ENCODE data around the gene C4orf50.

Gene C4orf50

DNA sequence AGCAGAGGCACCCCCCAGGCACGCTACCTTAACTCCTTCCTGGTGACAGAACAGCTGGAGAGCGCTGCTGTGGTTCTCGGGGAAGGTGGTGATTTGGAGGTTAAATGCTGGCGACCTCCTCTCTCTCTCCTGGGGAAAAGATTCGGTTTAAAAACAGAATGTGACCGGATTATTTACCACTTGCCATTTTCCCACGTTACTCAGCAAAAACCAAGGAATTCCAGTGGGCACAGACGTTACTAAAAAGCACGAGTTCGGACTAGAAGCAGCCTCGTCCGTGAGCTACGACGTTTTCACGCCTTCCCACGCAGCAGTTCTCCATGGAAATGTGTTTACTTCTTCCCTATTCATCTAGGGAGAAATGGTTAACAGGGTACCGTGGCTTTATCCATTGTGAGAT is 32.3 kb upstream of the C4orf50 start:
- Mint-ChIP-seq H3K9me3 (no peaks in the 10 kb centered on the region), H3K27me3 (ENCODE audit: low read depth) (no peaks in the 10 kb centered on the region), H3K4me3 (no peak overlapping the region), H3K27ac (no peak overlapping the region), H3K36me3 (ENCODE audit: low read depth) (no peaks in the 10 kb centered on the region), H3K4me1 (ENCODE audit: low read depth) (no peaks in the 10 kb centered on the region)
- no peak for DNase-seq (ENCODE audit: low spot score)

DNA sequence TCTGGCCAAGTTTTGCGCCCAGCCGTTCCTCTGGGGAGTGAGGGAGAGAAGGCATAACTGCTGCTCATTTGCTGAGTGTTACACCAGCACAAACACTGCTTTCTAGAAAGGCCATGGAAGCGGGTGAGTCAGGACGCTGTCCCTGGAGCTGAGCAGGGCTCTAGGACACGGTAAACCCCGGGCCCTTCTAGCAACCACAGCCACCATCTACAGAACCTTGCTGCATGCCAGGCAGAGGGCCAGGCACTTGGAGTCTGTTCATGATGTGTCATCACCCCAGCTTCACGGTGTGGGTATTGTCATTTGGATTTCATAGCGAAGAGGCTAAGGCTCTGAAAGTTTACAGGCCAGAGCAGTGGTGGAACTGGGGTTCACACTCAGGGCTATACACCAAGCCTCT is 31.8 kb upstream of the C4orf50 start:
- H3K9me3 Mint-ChIP-seq = no peaks in the 10 kb centered on the region
- peaks cover 2% of the 10 kb centered on the region for H3K4me1 Mint-ChIP-seq (ENCODE audit: low read depth)
- H3K36me3 Mint-ChIP-seq (ENCODE audit: low read depth) = no peaks in the 10 kb centered on the region
- H3K27ac Mint-ChIP-seq = no peak overlapping the region
- H3K27me3 Mint-ChIP-seq (ENCODE audit: low read depth) = no peaks in the 10 kb centered on the region
- no peak for DNase-seq (ENCODE audit: low spot score)
- H3K4me3 Mint-ChIP-seq = no peak overlapping the region

DNA sequence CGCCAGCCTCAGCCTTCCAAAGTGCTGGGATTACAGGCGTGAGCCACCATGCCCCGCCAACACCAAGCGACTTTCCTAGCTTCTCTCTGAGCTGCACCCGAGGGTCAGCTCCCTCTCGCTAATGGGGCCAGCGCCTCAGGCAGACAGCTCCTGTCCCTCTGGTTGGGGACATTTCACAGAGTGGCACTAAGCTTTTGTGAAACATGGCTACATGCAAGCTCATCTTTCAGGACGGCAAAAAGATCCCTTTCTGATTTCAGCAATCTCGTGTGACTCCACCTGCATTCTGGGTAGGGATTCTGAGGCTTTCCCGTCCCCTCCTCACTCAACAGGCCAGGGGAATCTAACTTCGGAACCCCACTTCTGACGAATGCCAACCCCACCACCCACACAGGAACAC is 31.0 kb upstream of the C4orf50 start:
- H3K27ac Mint-ChIP-seq = no peak overlapping the region
- H3K4me1 Mint-ChIP-seq (ENCODE audit: low read depth) = peaks cover 2% of the 10 kb centered on the region
- no peaks in the 10 kb centered on the region for H3K9me3 Mint-ChIP-seq
- no peak for DNase-seq (ENCODE audit: low spot score)
- no peak overlapping the region for H3K4me3 Mint-ChIP-seq
- no peaks in the 10 kb centered on the region for H3K27me3 Mint-ChIP-seq (ENCODE audit: low read depth)
- no peaks in the 10 kb centered on the region for H3K36me3 Mint-ChIP-seq (ENCODE audit: low read depth)

DNA sequence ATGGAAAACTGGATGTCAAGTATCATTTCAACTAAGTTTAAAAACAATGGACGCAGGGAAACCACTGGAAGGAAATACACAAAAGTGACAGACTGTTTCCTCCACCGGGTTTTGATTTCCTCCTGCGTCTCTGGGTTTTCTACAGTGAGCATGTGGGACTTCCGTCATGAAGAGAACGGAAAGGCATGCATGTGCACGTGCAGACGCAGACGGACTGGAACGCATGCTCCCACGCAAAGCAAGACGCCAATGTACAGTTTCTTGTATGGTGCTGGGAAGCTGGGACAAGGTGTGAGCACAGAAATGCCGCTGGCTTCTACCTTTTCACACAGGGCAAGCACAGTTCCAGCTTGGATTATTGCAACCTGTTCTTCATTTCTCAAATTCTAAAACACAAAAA is 30.3 kb upstream of the C4orf50 start:
- Mint-ChIP-seq H3K27ac (no peak overlapping the region), H3K4me3 (no peak overlapping the region), H3K27me3 (ENCODE audit: low read depth) (no peaks in the 10 kb centered on the region), H3K4me1 (ENCODE audit: low read depth) (peaks cover 4% of the 10 kb centered on the region), H3K36me3 (ENCODE audit: low read depth) (no peaks in the 10 kb centered on the region), H3K9me3 (no peaks in the 10 kb centered on the region)
- no peak for DNase-seq (ENCODE audit: low spot score)

DNA sequence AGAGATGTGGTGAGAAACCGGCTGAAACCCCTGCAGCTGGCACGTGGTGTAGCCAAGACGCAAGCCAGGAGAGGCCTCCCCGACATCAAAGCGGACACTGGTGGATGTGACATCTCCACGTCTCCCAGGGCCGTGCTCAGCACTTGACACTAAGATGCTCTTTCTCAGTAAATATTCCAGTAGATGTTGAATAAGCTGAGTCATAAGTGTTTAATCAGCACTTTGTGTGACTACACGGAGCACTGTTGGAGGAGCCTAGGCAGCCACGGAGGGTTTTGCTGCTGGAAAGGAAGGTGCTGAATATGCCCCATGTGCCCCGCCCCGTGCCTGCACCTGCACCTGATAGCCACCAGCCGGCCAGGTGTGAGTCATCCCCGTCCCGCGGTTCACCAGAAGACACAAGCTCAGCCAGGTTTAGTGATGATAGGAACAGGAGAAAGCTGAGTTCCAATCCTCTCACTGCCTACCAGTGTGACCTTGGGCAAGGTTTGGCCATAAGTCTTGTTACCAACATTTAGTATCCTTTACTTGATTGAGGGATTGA is 29.0 kb upstream of the C4orf50 start:
- Mint-ChIP-seq H3K27ac (no peak overlapping the region), H3K27me3 (ENCODE audit: low read depth) (no peaks in the 10 kb centered on the region), H3K9me3 (no peaks in the 10 kb centered on the region), H3K36me3 (ENCODE audit: low read depth) (no peaks in the 10 kb centered on the region), H3K4me3 (no peak overlapping the region), H3K4me1 (ENCODE audit: low read depth) (peaks cover 10% of the 10 kb centered on the region)
- no peak for DNase-seq (ENCODE audit: low spot score)

DNA sequence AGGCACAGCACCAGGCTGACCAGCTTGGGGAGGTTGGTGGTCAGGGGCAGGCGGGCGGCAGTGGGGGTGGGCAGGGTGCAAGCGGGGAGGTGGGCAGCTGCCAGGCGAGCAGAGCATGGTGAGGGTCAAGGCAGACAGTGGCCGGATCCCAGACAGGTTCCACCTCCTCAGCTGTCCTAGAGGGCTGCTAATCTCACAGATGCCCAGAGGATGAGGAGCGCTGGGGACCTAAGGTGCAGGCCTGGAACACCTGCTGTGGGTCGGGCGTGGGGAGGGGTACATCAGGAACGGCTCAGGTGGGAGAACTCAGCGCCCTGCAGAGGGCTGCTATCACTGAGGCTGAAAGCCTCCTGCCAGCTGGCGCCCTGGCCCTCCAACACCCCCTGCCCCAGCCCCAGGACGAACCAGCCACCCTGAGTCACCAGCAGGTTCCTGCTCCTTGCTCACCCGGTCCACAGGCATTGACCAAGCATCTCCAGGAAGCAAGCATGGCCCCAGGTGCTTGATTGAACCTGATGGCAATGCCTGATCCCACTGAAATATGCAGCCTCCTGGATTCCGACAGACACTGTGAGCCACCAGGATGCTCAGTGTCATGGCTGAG is 28.4 kb upstream of the C4orf50 start:
- no peaks in the 10 kb centered on the region for H3K36me3 Mint-ChIP-seq (ENCODE audit: low read depth)
- H3K4me1 Mint-ChIP-seq (ENCODE audit: low read depth) = peaks cover 15% of the 10 kb centered on the region
- no peak overlapping the region for H3K27ac Mint-ChIP-seq
- no peak overlapping the region for H3K4me3 Mint-ChIP-seq
- DNase-seq (ENCODE audit: low spot score) = no peak
- no peaks in the 10 kb centered on the region for H3K9me3 Mint-ChIP-seq
- no peaks in the 10 kb centered on the region for H3K27me3 Mint-ChIP-seq (ENCODE audit: low read depth)

DNA sequence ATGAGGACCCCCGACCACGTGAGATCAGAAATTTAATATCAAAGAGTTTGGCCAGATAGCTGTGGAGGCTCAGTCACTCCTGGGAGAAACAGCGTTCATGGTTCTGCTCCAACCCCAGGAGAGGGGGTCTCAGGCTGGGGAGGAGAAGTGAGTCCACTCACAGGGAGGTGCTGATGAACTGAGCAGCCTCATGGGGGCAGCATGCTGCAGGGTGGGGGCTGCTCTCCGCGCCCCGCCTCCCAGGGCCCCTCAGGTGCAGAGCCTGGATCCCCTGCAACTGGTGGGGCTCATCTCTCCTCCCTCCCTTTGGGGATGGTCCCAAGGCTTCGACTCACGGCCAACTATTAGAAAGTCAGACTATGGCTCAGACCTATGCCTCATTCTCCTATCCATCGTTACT is 26.6 kb upstream of the C4orf50 start:
- Mint-ChIP-seq H3K36me3 (ENCODE audit: low read depth) (no peaks in the 10 kb centered on the region), H3K4me3 (no peak overlapping the region), H3K9me3 (no peaks in the 10 kb centered on the region), H3K27me3 (ENCODE audit: low read depth) (no peaks in the 10 kb centered on the region), H3K4me1 (ENCODE audit: low read depth) (peaks cover 20% of the 10 kb centered on the region), H3K27ac (no peak overlapping the region)
- DNase-seq (ENCODE audit: low spot score) = no peak

DNA sequence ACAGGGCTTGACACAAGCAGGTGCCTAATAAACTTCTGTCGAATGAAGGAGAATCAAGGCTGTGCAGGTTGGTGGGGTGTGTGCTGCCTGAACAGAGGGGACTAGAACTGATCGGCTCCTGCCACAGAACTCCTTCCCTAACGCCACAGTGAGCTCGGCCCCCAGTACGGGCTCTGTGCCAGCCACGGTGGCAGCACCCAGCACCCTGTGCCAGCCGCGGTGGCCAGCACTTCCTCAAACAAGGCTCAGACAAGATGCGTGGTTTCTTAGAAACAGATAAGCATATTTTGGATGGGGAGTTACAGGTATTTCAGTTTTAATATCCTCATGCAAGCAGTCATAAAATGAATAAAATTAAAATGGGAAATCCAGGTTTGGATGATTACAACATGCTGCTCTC is 26.0 kb upstream of the C4orf50 start:
- no peak overlapping the region for H3K27ac Mint-ChIP-seq
- DNase-seq (ENCODE audit: low spot score) = no peak
- no peaks in the 10 kb centered on the region for H3K27me3 Mint-ChIP-seq (ENCODE audit: low read depth)
- H3K4me1 Mint-ChIP-seq (ENCODE audit: low read depth) = peaks cover 20% of the 10 kb centered on the region
- H3K36me3 Mint-ChIP-seq (ENCODE audit: low read depth) = no peaks in the 10 kb centered on the region
- no peak overlapping the region for H3K4me3 Mint-ChIP-seq
- H3K9me3 Mint-ChIP-seq = no peaks in the 10 kb centered on the region

DNA sequence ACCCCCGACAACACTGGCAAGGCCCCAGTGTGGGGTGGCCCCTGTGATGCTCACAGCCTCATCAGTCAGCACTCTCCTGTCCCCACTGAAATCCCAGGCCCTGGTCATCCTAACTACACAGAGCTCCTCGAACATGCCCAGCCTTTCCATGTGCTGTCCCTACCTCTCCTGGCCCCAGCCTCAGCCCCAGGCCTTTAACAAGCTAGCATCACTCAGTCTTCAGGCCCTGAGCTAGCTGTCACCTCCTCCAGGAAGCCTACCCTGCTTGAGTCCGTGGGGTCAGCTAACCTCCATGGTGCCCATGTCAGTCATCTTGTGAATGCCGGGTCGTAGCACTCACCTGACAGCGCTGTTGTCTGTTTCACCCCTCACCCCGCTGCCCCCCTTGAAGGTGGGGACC is 25.6 kb upstream of the C4orf50 start:
- Mint-ChIP-seq H3K27ac (no peak overlapping the region), H3K9me3 (no peaks in the 10 kb centered on the region), H3K4me3 (no peak overlapping the region), H3K36me3 (ENCODE audit: low read depth) (no peaks in the 10 kb centered on the region), H3K4me1 (ENCODE audit: low read depth) (peaks cover 20% of the 10 kb centered on the region), H3K27me3 (ENCODE audit: low read depth) (no peaks in the 10 kb centered on the region)
- no peak for DNase-seq (ENCODE audit: low spot score)

DNA sequence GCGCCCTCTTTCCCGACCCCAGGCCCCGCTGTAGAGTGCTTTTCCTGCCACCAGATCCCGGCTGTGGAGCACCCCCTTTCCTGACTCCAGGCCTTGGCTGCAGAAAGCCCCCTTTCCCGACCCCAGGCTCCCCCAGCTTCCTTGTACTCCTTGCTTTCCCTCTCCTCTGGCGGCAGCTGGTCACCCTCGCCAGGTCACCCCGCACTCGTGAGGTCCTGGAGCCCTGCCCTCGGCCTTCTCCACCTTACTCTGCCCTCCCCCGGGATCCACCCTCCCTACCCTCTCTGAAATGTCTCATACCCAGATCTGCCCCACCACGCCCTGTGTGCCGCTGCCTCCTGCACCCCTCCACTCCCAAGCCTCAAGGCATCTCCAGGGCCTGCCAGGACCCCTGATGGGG is 25.0 kb upstream of the C4orf50 start:
- no peaks in the 10 kb centered on the region for H3K36me3 Mint-ChIP-seq (ENCODE audit: low read depth)
- no peak overlapping the region for H3K27ac Mint-ChIP-seq
- no peak for DNase-seq (ENCODE audit: low spot score)
- H3K9me3 Mint-ChIP-seq = no peaks in the 10 kb centered on the region
- H3K4me3 Mint-ChIP-seq = no peak overlapping the region
- H3K4me1 Mint-ChIP-seq (ENCODE audit: low read depth) = peaks cover 20% of the 10 kb centered on the region
- H3K27me3 Mint-ChIP-seq (ENCODE audit: low read depth) = no peaks in the 10 kb centered on the region

DNA sequence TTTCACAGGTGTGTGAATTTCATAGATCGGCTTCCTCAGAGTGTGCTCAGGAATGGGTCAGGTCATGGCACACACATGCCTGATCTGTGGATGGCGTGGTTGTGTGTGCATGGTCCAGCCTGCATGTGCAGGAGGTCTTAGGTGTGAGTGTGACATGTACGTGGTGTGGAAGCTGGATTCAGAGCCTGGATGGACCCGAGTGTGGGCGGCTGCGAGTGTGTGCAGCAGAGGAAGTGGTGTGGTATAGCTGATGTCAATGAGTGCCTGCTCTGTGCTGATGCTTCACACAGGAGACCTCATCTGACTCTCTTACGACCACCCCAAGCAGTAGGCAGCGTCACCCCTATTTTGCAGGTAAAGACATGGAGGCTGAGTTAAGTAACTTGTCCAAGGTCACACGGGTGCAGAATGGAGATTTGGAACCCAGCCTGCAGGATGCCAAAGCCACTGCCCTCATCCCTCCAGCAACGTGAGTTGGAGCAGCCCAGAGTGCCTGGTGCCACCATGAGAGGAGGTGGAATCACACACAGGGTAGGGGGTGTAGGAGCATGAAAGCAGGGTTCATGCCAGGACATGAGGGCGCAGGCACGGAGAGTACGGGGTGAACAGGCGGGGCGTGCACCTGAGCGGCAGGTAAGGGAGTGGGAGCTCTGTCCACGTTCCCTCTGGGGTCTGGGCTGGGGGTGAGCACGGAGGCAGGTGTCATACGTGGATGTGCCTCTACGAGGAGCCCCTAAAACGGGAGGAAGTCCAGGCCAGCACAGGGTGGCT is 24.2 kb upstream of the C4orf50 start:
- H3K9me3 Mint-ChIP-seq = no peaks in the 10 kb centered on the region
- H3K27ac Mint-ChIP-seq = no peak overlapping the region
- H3K36me3 Mint-ChIP-seq (ENCODE audit: low read depth) = no peaks in the 10 kb centered on the region
- H3K4me3 Mint-ChIP-seq = no peak overlapping the region
- H3K4me1 Mint-ChIP-seq (ENCODE audit: low read depth) = peaks cover 20% of the 10 kb centered on the region
- DNase-seq (ENCODE audit: low spot score) = no peak
- no peaks in the 10 kb centered on the region for H3K27me3 Mint-ChIP-seq (ENCODE audit: low read depth)

DNA sequence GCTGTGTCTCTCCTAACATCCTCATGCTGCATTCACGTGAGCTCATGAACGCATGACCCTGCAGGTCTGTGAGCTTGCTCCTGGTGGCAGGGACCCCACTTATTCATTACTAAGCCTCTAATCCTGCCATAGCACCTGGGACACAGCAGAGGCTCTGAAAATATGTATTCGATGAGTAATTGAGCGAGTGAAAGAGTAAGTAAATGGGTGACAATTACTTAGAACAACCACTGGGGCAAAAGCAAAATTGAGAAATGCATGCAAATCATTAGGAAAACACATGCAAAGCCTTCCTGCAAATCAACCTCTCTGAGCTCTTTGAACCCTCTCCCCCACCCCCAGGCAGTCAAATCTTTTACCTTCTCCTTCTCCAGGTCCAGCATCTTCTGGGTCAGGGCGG is 23.6 kb upstream of the C4orf50 start:
- H3K27ac Mint-ChIP-seq = no peak overlapping the region
- no peaks in the 10 kb centered on the region for H3K9me3 Mint-ChIP-seq
- no peak for DNase-seq (ENCODE audit: low spot score)
- H3K4me1 Mint-ChIP-seq (ENCODE audit: low read depth) = peaks cover 20% of the 10 kb centered on the region
- H3K36me3 Mint-ChIP-seq (ENCODE audit: low read depth) = no peaks in the 10 kb centered on the region
- no peak overlapping the region for H3K4me3 Mint-ChIP-seq
- H3K27me3 Mint-ChIP-seq (ENCODE audit: low read depth) = no peaks in the 10 kb centered on the region

DNA sequence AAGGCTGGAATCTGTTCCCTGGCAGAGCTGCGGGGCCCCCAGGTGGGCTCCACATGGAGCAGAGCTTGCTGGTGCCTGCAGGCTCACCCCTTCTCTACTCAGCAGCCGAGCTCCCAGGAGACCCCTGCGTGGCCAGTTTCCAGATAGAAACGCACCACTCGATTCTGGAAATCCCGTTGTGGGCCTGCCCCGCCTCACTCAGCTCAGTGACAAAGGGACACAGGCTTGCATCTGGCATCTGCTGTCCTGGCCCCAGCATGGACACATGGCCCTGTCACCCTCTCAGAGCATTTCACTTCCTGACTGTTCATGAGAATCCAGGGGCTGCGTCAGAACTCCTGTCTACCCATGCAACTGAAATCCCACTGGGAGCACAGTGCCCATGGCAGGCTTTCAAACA is 20.5 kb upstream of the C4orf50 start:
- no peaks in the 10 kb centered on the region for H3K36me3 Mint-ChIP-seq (ENCODE audit: low read depth)
- no peak overlapping the region for H3K4me3 Mint-ChIP-seq
- peaks cover 16% of the 10 kb centered on the region for H3K4me1 Mint-ChIP-seq (ENCODE audit: low read depth)
- no peaks in the 10 kb centered on the region for H3K27me3 Mint-ChIP-seq (ENCODE audit: low read depth)
- no peaks in the 10 kb centered on the region for H3K9me3 Mint-ChIP-seq
- DNase-seq (ENCODE audit: low spot score) = no peak
- H3K27ac Mint-ChIP-seq = no peak overlapping the region

DNA sequence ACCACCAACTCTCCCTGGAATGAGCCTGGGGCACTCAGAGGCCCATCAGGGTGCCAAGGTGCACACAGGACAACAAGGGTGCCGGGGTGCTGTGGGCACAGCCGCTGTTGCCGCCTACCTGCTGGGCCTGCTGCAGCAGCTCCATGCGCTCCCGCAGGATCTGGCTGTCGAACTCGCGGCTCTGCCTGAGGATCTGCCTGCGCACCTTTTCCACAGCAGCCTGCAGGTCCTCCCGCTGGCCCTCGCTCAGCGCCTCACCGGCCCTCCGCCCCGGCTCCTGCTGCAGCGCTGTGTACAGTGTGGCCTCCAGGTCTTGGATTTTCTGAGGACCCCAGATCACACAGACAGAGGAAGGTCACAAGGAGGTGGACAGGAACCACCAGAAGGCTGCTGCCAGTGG is 17.6 kb upstream of the C4orf50 start:
- Mint-ChIP-seq H3K27me3 (ENCODE audit: low read depth) (no peaks in the 10 kb centered on the region), H3K4me3 (no peak overlapping the region), H3K36me3 (ENCODE audit: low read depth) (no peaks in the 10 kb centered on the region)

DNA sequence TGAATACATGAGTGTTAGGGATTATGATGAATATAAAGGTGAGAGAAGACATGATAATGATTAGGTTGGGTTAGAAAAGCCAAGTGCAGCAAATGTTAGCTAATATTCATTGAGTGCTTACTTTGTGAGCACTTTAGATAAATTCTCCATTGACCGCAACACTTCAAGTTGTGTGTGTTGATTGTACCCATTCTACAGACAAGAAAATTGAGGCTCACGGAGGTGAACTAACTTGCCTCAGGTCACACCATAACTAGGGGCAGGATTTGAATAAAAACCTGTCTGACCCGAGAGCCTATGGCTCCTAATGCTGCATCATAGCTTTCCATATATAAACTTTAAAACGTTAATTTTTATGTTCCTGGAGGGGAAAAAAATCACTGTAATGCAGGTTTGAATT is 15.2 kb upstream of the C4orf50 start:
- Mint-ChIP-seq H3K27ac (no peak overlapping the region), H3K9me3 (no peaks in the 10 kb centered on the region), H3K4me3 (no peak overlapping the region), H3K27me3 (ENCODE audit: low read depth) (no peaks in the 10 kb centered on the region), H3K4me1 (ENCODE audit: low read depth) (no peaks in the 10 kb centered on the region), H3K36me3 (ENCODE audit: low read depth) (no peaks in the 10 kb centered on the region)
- no peak for DNase-seq (ENCODE audit: low spot score)

More for the DNA sequence above, 17.6 kb upstream of the C4orf50 start:
- Mint-ChIP-seq H3K9me3 (no peaks in the 10 kb centered on the region), H3K27ac (no peak overlapping the region), H3K4me1 (ENCODE audit: low read depth) (no peaks in the 10 kb centered on the region)
- DNase-seq (ENCODE audit: low spot score) = no peak

Measured in T-helper 2 cell treated with Interferon-gamma antibody and Interleukin-4, amounts not matched to agents 5 μg/mL and 100 μg/mL, for 36 hours (primary cell).